DMS53 treated with DMSO at 0.1 percent for 48 hours (cell line): ENCODE data around the gene LTF.
"Not testable (repeated sequence)": the region's sequence is repeated elsewhere in the genome, so short reads cannot be mapped to it uniquely, and the experiment has no call there.

Source experiments
- DNase-seq: peaks from one replicate; lab custom pipeline; 2025; ENCODE audit not compliant: unreplicated experiment; lab: John Stamatoyannopoulos, UW

Gene LTF

DNA sequence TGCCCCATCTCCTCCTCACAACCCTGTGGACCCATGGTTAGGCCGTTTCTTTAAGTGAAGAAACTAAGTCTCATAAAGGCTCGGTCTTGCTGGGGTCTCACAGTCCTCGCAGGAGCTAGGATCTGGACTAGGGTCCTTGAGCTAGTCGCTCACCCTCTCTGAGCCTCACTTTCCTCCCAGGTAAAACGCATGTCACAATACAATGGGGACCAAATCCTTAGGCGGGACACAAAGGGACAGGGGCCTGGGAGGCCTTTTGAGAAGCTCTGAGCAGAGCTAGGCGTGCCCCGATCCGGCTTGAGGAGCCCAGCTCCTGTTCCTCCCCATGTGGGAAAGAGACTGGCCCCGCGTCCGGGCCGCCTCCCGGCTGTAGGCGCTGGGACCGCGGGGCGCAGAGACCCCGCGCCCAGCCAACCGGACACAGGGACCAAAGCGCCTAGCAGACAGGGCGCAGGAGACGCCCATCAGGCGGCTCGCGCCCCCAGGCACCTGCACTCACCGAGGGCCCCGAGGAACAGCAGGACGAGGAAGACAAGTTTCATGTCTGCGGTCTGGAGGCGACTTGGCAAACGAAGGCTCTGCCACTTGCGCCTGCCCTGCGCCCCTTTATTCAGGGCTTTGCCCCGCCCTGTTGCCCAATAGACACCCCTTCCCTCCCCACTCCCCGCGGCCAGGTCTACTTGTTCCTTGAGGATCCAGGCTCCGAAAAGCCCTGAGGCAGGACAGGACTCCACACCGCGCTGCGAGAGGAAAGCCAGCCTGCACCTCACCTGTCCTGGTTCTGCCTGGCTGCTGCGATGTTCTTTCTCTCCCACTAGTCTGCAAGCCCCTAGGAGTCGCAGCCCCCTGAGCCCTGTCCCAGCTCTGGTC is at the start of gene LTF:
Gene LTF (minus strand): TSS at position 580 of the 870 bp plus-strand sequence. CDS start 38 bp downstream, at position 542.
- DNase-seq = no peak

DNA sequence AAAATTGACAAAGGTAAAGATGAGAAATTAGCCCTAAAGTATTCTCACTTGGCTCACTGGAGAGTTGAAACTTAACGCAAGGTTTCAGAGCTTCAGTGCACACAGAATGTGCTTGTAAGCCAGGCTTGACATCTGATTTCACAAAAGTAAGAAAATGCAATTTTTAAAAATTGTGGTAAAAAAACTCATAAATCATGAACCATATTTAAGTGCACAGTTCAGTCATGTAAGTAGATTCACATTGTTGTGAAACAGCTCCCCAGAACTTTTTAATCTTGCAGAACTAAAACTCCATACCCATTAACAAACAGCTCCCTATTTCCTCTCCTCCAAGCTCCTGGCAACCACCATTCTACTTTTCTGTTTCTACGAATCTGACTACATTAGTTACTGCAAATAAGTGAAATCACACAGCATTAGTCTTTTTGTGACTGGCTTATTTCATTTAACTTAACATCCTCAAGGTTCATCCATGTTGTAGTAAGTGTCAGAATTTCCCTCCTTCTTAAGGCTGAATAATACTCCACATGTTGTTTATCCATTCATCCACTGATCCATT is 47.6 kb upstream of the LTF start:
- no peak for DNase-seq

DNA sequence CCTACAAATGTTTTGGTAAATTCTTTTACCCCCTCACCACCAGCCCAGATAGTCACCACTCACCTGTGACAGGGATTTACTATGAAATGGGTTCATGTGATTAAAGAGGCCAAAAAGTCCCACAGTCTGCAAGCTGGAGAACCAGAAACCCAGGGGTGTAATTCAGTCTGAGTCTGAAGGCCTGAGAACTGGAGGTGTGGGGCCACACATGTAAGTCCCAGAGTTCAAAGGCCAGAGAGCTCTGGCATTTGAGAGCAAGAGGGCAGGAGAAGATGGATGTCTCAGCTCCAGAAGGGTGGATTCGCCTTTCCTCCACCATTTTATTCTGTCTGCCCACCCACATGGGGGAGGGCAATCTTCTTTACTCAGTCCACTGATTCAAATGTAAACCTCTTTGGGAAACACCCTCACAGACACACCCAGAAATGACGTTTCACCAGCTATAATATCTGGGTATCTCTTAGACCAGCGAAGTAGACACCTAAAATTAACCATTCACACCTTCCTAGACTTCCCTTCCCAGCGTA is 45.0 kb upstream of the LTF start:
- DNase-seq = no peak

DNA sequence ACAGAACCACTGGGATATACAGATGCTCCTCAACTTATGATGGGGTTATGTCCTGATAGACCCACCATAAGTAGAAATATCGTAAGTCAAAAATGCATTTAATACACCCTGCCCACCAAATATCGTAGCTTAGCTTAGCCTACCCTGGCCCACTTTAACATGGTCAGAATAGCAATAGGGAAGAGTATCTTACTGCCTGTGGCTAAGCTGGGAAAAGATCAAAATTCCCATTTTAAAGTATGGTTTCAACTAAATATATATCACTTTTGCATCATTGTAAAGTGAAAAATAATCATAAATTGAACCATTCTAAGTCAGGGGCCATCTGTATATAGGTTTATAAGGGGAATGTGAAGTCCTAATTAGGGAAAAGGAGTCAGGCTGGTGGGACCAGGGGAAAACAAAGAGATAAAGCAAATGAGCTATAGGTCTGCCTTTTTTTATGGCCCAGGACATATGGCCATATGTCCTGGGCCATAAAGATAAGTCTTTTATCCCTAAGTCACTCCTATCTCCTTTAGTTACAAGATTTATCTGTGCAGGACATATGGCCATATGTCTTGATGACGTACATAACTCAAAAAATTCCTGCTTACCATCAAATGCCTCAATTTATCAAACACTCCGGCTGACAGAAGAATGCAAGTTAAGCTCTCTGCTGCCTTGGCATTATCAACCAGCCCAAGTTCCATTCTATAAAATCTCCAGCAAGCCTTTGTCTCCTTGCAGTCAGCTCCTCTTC is 44.3 kb upstream of the LTF start:
- DNase-seq = no peak

DNA sequence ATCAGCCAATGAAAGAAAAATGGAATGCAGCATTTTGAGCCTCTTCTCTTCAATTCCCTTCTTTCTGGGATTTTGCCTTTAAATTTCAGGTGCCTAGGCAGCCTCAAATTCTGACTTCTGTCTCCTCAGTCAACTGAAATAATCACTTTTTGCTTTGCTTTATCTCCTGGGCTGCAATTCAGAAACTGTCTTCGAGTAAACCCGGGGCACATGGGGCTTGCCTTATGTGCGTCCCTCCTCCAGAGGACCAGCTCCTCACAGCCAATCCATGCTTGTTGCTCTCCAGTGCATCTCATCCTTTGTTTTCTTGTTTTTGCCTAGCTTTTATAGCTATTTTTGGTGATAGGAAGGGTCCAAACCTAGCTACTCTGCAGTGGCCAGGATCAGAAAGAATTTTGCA is 41.8 kb upstream of the LTF start:
- no peak for DNase-seq

DNA sequence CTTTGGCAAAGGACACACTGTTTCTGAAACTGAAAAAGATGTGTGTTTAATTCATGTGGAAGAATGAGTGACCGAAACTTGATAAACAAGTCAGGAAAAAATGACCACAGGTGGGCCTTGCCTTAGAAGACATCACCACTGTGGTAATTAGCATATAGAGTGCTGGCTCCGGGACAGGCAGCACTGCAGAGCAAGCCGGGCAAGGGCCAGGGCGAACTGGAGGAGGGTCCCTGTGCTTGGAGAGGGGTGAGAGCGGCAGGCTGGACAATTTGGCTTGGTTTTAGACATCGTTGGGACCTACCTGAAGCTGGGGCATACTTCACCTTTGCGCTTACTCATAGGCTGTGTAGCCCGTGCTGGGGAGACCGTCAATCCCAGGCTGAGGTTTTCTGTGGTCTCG is 41.2 kb upstream of the LTF start:
- no peak for DNase-seq

DNA sequence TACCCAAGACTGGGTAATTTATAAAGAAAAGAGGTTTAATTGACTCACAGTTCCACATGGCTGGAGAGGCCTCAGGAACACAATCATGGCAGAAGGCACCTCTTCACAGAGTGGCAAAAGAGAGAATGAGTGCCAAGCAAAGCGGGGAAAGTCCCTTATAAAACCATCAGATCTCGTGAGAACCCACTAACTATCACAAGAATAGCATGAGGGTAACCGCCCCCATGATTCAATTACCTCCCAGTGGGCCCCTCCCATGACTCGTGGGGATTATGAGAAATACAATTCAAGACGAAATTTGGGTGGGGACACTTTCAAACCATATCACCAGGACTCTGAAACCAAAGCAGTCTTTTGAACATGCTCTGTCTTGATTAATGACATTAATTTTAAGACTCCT is 40.1 kb upstream of the LTF start:
- DNase-seq = no peak

DNA sequence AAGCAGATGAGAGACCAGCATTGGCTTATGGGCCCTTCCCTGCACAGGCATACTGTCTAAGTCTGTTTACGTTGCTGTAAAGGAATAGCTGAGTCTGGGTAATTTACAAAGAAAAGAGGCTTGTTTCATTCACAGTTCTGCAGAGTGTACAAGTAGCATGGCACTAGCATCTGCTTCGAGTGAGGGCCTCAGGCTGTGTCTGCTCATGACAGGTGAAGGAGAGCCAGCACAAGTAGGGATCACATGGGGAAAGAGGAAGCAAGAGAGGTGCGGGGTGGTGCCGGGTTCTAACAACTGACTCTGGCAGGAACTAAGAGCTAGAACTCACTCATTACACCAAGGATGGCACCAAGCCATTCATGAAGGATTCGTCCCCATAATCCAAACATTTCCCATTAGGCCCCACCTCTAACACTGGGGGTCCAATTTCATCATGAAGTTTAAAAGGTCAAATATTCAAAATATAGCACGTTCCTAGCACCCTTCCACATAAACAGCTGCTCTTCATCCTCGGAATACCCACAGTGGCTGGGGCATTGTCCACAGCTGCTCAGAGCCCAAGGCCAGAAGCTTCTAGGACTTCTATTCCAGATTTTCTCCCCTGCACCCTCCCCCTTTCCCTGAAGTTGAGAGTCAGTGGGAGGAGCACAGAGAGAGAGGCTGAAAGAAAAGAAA is 38.6 kb upstream of the LTF start:
- no peak for DNase-seq

DNA sequence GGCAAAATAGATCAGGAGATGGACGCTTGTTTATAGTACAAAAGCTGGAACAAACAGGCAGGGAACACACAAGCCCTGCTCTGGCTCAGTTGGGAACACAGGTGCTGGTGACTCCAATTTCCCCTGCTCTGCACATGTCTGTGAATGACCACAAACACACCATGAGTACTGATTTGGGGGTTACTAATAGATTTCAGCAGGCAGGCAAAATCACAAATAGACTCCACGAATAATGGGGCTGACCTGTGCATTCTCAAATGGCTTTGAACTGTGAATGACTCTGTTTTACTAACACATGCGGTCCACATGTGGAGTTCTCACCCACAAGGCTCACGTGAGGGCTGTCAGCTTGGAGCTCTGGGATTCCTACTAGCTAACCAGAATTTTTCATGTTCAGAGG is 37.0 kb upstream of the LTF start:
- no peak for DNase-seq

DNA sequence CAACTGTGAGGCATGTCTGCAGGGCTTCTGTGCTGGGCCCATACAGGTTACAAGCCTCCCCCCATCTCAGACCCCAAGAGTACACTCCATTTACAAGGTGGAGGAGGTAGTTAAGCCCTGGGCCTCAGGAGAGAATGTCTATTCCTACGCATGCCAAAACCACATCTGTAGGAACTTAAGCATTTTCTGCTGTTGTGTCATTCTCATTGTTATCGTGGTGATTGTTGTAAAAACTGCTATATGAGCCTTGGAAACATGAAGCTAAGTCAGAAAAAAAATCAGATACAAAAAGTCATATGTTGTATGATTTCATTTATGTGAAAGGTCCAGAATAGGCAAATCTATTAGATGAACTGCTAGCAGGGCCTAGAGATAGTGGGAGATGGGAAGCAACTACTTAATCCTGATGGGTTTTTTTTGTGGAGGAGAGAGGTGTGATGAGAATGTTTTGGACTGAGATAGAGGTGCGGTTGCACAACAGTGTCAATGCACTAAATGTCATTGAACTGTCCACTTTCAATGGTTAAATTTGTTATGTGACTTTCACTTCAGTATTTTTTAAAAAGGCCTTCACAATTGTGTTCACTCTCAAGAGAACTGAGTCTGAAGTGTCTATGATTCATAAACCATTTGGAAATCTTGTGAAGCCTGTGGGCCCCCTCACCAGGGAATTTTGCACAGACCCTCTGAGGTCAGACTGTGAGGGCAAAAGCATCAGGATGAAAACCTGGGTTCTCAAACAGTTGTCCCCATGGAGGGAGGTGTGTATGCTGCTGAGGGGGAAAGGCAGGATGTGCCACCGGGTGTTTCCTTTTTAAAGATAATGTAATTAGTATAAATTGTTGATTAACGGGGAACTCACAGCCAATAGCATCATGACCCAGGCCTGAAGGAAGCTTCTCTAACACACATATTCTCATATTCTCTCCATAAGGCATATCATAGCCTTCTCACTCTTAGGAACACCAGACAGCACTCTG is 36.2 kb upstream of the LTF start:
- DNase-seq = no peak

DNA sequence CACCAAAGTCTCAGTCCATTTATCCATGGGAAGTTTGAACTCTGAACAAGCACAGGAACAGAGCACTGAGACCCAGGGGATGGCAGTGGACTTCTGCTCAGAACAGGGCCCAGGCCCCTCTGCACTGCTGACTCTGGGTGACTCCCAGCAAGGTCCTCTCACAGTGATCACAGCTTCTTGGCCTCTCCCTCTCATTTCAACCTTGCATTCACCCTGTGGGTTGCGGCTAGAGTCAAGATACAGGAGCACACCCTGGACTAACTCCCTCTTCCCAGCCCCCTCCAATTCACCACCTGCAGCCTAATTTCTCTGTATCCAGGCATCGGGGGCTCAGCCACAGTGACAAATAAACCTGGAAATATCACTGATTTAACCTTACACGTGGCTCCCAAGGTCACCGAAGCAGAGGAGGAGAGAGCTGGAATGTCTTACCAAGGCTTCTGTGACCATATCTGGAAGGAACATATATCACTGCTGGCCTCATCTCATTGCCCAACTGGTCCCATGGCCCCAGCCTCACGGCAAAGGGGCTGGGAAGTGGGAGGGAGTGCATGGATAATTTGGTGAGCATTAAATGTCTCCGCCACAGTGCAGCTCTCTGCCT is 34.3 kb upstream of the LTF start:
- DNase-seq = no peak

DNA sequence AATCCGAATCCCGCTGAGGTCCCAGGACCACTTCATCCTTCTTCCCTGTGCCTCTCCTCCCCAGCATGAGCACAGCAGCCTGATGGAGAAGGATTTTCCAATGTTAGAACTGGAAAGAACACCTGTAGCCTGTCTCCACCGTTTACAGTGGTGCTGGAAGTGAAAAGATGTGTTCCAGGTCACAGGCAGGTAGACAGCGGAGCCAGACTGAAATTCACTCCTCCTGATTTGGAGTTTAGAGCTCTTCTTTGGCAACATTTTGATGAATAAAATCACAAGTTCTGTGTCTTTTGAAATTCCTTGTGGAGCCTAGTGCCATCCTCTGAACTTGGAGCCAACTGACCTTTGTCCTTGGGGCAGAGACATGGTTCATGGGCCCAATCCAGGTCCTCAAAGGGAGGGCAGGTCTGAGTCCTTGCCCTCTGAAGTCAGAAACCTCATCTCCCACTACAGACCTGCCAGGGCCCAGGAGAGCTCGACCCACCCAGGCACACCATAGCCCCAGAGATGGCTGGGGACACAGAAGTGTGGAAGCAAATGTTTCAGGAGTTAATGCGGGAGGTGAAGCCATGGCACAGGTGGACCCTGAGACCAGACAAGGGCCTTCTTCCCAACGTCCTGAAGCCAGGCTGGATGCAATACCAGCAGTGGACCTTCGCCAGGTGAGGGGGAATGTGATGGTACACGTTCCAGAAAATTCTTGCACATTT is 33.0 kb upstream of the LTF start, which contains the start of gene RTP3:
Gene RTP3 (plus strand): TSS at position 421 of the 710 bp plus-strand sequence. CDS start 87 bp downstream, at position 508.
- DNase-seq = no peak

DNA sequence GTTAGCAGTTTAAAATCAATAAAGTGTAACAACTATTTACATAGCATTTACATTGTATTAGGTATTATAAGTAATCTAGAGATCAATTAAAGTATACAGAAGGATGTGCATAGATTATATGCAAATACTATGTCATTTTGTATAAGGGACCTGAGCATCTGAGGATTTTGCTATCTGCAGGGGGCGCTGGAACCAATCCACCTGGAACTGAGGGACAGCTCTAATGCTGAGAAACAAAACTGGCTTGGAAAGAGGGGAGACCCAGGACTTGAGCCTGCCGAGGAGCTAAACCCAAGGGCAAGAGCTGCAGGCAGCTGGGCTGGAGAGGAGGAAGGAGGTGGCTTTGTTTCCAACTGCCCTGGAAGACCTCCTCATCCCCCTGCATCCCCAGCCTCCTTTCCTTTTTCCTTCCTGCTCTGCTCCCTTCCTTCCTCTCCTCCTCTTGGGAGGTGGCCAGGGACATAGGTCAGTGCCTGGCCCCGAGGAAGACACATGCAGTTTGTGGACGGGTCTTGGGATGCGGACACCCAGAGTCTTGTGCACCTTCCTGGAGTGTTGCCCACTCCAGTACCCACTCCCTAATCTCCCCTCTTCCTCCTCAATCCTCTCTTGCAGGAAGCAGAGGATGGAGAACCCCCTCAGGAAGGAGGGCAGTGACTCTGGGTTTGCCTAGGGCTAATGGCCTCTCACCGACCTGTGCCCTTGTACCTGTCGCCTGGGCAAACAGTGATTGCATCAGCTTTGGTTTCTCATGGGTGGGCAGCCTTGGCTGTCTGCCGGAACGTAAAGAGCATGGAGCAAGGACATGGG is 32.2 kb upstream of the LTF start:
- DNase-seq = no peak

DNA sequence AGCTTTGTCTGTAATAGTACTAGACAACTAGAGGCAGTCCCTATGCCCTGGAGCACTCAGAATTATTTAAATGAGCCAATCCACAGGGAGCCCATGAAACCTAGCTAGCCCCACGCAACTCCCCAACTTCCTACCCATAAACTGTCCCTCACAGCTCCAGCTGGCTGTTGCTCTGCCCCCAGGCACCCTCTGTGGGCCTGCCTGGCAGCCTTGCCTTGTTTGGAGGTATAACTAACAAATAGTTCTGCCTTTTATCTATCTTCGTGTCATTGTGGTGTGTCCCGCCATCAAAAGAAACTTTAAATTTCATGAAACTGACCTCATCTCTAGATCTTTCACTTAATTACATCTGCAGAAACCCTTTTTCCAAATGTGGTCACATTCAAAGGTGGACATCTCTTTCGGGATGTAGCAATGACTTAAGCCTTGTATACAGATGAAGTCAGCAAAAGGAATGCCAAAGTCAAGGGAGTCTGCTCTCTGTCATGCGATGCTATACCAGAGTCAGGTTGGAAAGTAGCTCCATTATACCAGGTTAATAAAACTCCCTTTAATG is 31.3 kb upstream of the LTF start:
- DNase-seq = no peak

DNA sequence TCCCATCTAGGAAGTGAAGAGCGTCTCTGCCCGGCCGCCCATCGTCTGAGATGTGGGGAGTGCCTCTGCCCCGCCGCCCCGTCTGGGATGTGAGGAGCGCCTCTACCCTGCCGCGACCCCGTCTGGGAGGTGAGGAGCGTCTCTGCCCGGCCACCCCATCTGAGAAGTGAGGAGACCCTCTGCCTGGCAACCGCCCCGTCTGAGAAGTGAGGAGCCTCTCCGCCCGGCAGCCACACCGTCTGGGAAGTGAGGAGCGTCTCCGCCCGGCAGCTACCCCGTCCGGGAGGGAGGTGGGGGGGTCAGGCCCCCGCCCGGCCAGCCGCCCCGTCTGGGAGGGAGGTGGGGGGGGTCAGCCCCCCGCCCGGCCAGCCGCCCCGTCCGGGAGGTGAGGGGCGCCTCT is 29.8 kb upstream of the LTF start:
- DNase-seq = not testable (repeated sequence)

DNA sequence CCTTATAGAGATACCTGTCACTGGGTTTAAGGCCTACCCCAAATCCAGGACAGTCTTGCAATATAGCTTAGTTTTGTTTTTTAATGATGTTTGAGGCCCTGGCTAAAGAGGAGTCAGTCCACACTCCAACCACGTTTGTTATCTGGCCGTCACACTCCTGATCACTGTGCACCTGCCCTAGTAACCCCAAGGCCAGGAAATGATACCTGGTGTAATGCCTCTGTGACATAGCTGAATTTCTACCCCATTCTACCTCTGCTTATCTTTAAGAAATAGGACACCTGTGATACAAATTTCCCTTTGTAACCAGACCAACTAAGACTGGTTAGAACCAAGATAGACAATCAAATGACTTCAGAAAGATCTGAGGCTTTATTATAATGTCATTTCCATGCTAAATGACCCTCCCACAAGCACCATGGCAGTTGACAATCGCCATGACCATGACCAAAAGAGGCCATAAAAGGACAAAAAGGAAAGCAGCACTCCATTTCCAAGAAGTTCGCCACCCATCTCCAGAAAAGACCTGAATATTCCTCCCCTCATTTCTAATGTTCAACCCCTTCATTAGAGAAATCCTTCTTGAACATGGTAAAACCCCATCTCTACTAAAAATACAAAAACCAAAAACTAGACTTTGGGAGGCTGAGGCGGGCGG is 28.3 kb upstream of the LTF start:
- DNase-seq = no peak
